NCI-H2171 treated with DMSO at 0.1 percent for 48 hours (cell line): Measurements from ENCODE around the gene SPPL3.

ENCODE experiments used
- DNase-seq: peaks from one replicate; lab custom pipeline; 2025; lab: John Stamatoyannopoulos, UW

SPPL3 gene

DNA sequence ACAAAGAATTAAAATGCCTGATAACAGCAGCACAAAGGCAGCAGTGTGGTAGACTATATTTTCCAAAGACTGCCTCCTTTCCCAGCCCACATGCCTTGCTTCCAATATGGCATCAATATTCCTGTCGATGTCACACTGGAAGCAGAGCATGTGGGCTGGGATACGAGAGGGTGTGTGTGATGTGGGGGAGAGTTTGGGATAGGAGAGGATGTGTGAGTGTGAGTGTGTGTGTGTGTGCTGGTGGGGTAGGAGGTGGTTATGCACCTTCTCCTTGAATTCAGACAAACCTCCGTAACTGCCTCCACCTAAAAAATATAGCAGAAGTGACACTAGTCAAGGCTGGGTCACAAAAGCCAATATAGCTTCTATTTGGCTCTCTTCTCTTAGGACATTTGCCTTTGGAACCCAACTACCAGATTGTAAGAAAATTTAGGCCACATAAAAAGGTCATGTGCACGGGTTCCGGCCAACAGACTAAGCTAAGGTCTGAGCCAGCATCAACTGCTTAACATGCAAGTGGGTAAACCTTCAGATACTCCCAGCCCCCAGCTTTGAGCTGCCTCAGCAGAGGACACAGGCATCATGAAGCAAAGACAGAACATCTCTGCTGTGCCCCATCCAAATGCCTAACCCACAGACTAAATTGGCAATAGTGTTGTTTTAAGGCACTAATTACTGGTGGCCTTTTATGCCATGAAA is 29.5 kb downstream of the SPPL3 start:
- no peak for DNase-seq

DNA sequence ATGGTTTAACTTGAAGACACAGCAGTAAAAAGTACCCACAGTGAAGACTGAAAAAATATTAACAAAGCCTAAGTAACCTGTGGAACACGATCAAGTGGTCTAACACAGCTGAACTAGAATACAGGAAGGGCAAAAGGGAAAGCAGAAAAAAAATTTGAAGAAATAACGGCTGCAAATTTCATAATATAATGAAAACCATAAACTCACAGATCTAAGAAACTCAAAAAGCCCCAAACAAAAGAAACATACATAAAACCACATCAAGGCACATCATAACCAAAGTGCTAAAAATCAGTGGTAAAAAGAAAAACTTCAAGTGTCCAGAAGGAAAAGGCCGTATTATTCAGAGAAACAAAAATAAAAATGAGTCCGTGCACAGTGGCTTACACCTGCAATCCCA is 30.9 kb downstream of the SPPL3 start:
- DNase-seq, result no peak

GRCh38 chr12:120872487-120872886 is 31.7 kb downstream of the SPPL3 start:
- no peak for DNase-seq

- DNase-seq, result no peak
Observed at GRCh38 chr12:120870415-120870814, 33.7 kb downstream of the SPPL3 start.

DNA sequence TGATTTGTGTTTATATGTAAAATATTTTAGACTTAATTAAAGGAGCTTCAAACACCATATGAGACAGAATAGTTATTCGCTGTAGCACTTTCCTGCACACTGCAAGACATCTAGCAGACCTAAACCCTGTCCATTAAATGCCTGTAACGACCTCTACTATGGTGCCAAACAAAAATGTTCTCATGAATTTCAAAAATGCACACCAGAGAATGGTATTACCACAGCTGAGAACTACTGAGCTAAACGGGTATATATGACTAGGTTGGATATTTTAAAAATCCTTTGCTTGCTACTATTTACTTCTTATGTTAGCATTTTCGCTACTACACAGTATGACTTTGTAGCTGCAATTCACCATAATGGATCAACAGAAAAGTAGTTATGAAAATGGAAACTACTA is 34.8 kb downstream of the SPPL3 start:
- no peak for DNase-seq

GRCh38 chr12:120866108-120866507 is 38.0 kb downstream of the SPPL3 start:
- DNase-seq, result no peak

- no peak for DNase-seq
Observed at GRCh38 chr12:120865098-120865497, 39.1 kb downstream of the SPPL3 start.

- DNase-seq, result no peak
Observed at GRCh38 chr12:120862664-120863063, 41.5 kb downstream of the SPPL3 start.

GRCh38 chr12:120861074-120861795 is 42.9 kb downstream of the SPPL3 start:
- DNase-seq, result no peak

DNA sequence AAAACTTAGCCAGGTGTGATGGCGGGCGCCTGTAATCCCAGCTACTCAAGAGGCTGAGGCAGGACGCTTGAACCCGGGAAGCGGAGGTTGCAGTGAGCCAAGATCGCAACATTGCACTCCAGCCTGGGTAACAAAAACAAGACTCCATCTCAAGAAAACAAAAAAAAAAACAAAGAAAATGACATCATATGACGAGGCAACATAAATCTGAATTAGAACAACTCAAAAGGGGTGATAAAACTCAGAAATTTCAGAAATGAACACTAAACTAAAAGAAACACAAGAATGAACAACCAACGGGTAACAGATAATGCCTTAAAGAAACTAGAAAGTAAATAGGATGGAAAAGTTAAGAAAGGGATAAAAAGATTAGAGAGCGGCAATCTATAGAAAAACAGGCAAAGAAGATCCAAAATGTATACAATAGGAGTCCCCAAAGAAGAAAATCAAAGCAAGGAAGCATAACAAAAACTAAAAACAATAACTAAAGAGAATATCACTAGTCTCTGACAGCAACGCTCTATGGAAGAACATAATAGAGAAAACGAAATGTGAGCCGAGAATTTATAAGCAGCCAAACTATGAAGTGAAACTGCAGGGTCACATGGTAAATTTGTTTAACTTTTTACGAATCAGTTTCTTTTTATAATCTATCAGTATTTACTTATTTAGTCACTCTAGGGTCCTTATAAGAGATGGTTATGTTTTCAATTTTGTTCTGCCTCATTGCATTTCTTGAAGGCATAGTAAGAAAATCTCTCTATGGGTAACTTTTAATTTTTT is 45.7 kb downstream of the SPPL3 start:
- no peak for DNase-seq

DNA sequence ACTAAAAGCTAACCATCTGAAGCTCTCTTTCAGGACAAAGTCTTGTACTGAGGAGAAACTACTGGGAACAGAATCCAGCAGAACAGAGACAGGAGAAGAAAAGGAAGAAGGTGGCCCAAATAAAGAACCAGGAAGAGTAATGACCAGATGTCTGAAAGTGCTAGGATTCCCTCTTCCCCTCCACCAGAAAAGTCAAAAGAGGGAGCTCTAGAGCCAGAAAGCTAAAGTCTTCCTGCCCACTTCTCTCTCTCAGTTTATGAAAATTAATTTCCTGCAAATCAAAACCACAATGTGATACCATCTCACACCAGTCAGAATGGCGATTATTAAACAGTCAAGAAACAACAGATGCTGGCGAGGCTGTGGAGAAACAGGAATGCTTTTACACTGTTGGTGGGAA is 47.2 kb downstream of the SPPL3 start:
- no peak for DNase-seq

GRCh38 chr12:120855823-120856588 is 48.2 kb downstream of the SPPL3 start:
- no peak for DNase-seq

DNA sequence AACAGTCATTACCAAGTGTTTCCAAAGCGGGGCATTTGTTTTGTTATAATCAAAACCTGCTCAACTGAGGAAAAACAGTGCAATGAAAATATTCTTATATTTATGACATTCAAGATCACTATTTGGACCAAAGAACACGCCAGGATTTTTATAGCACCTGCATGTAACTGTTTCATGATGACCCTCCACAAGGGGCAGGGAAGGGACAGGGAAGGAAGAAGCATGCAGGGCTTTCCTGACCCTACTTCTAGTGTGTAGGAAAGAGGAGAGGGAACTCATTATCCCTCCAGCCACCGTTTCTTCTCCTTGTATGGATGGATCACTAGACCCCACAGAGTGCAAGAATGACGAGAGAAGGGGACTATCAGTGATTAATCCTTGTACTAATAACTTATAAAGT is 49.4 kb downstream of the SPPL3 start:
- no peak for DNase-seq

DNA sequence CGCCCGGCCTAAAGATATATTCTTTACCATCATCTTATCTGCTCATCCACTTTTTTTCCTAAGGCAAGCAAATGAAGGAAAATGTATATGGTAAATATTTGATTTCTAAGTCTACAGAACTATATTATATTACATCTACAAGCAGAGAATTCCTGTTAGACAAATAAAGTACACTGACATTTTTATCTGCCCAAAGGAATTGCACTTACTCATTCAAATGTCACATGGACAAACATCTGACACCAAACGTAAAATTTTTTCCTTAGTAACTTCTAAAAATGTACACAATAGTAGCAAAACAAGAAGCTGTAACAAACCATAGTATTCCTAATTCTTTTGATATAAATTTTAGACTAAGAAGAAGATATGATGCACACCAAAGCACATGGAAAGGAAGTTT is 51.0 kb downstream of the SPPL3 start:
- DNase-seq, result no peak

DNA sequence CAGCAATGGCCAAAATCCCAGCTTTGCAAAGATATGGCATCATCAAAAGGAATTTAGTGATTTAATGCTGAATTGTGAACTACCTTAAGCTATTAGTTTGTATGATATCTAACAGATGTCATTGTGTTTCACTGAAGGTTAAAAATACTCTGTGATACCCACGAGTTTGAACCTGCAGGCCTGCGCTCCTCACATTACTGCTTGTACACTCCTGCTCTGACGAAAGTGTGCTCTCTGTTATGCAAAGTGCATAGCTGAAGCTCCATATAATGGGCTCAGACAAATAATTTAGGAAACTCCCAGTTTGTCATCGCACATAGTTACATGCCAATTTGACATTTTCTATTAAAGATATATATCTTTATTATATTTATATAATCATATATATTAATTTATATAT is 52.2 kb downstream of the SPPL3 start:
- no peak for DNase-seq

DNA sequence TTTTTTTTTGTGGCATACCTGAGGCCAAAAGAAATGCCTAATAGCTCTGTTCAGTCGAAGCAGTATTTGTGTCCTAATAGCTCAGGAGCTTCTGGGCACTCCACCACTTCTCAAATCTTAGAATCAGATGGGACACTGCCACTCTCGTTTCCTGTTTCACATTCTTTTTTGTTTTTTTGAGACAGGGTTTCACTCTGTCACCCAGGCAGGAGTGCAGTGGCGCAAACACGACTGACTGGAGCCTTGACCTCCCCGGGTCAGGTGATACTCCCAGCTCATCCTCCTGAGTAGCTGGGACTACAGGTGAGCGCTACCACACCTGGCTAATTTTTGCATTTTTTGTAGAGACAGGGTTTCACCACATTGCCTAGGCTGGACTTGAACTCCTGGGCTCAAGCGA is 52.7 kb downstream of the SPPL3 start:
- DNase-seq, result no peak

GRCh38 chr12:120849765-120850164 is 54.4 kb downstream of the SPPL3 start:
- no peak for DNase-seq

- DNase-seq, result no peak
Observed at GRCh38 chr12:120847814-120848213, 56.3 kb downstream of the SPPL3 start.

DNA sequence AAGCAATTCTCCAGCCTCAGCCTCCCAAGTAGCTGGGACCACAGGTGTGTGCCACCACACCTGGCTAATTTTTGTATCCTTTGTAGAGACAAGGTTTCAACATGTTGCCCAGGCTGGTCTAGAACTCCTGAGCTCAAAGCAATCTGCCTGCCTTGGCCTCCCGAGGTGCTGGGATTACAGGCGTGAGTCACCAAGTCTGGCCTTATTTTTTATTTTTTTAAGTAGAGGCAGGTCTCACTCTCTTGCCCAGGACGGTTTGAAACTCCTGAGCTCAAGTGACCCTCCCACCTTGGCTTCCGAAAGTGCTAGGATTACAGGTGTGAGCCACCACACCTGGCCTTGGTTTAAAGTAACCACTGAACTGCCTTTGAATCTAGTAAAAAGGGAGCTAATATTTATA is 56.8 kb downstream of the SPPL3 start:
- DNase-seq, result no peak

DNA sequence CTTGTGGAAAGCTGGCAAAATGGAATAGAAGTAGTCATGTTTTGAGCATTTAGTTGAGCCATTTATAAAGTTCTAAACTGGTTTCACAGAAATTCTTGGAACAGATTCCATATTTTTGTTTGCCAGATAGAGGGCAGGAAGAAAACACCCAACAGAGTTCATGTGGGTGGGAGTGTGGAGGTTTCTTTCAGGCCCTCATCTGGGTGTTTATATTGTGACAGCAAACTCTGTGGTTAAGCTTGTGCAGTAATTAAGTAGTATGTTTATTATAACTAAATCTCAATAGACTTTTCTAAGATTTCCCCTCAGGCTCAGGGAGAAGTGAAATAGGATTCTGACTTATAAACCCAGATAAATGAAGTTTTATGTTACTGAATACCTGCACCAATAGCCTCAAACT is 57.4 kb downstream of the SPPL3 start:
- DNase-seq, result no peak

DNA sequence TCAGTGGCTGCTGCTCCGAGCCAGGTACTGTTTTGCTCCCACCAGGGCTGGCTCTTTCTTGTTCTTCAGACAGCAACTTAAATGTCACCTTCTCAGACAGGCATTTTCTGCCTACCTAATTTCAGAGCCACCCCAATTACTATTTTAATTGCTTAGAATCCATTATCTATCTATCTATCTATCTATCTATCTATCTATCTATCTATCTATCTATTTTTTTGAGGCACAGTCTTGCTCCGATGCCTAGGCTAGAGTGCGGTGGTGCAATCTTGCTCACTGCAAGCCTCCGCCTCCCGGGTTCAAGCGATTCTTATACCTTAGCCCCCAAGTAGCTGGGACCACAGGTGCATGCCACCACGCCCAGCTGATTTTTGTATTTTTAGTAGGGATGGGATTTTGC is 58.5 kb downstream of the SPPL3 start:
- no peak for DNase-seq

GRCh38 chr12:120844768-120845449 is 59.2 kb downstream of the SPPL3 start:
- no peak for DNase-seq
